Suprapubic skin (tissue), 4 donors: ENCODE data around the gene VARS1. TPM values are rescaled to one million over a fixed set of nuclear protein-coding genes. Genes with fewer than 3 reads are reported as not detected.

Source experiments
- DNase-seq, 2 donors: peaks; one replicate each; pipeline ENCODE4 v3.0.0-alpha.2; 2019; ENCODE audit warnings: low spot score in 2 of 2
- H3K27ac ChIP-seq: fragments of 200-600 bp; sonication (generic); one replicate; pipeline ENCODE4 v1.5.1; 2019
- H3K27me3 ChIP-seq: fragments of 200-600 bp; sonication (generic); one replicate; pipeline ENCODE4 v1.5.1; 2019
- H3K36me3 ChIP-seq: fragments of 200-600 bp; sonication (generic); one replicate; pipeline ENCODE4 v1.5.1; 2019
- H3K4me1 ChIP-seq: fragments of 200-600 bp; sonication (generic); one replicate; pipeline ENCODE4 v1.5.1; 2019
- H3K4me3 ChIP-seq: fragments of 200-600 bp; sonication (generic); one replicate; pipeline ENCODE4 v1.5.1; 2019; ENCODE audit warnings: mild to moderate bottlenecking
- H3K9me3 ChIP-seq: fragments of 200-600 bp; sonication (generic); one replicate; pipeline ENCODE4 v1.5.1; 2019
- EP300 ChIP-seq: sonication (generic); formaldehyde crosslinking; IDR thresholded peaks from one replicate; pipeline ENCODE4 v1.6.1; 2017; ENCODE audit warnings: antibody characterized with exemption
- POLR2A ChIP-seq, 2 donors: fragments of 450-650 bp; IDR thresholded peaks; one replicate each; pipeline ENCODE4 v1.6.1; 2017; ENCODE audit warnings: antibody characterized with exemption in 2 of 2, mild to moderate bottlenecking in 2 of 2, moderate library complexity in 2 of 2
- POLR2AphosphoS5 ChIP-seq, 3 donors: sonication (generic); formaldehyde crosslinking; IDR thresholded peaks; one replicate each; pipeline ENCODE4 v1.6.1; 2017; ENCODE audit warnings: antibody characterized with exemption in 3 of 3
- WGBS: methylation state at CpG from one replicate; pipeline ENCODE4 v1.1.5; 2018; 5-methylcytosine and 5-hydroxymethylcytosine counted together
- total RNA-seq, 4 donors: library from RNA; depleted of rRNA; stranded (reverse); fragments of >200 nt; gene quantifications; one replicate each; pipeline ENCODE4 v1.1.0, GENCODE V29; 2016
- TF ChIP-seq, protein P1 (sequence below), 2 donors: fragments of 200-600 bp in 1 of 2; fragments of 450-650 bp in 1 of 2; sonication (generic) in 1 of 2; IDR thresholded peaks; one replicate each; pipeline ENCODE4 v1.5.1; 2016 to 2019; ENCODE audit warnings: antibody characterized with exemption in 2 of 2, mild to moderate bottlenecking in 1 of 2, moderate library complexity in 1 of 2

The VARS1 gene
- total RNA-seq, 4 donors from 2014 or later, result 48.8 to 60.0 (median 59.1) TPM

DNA sequence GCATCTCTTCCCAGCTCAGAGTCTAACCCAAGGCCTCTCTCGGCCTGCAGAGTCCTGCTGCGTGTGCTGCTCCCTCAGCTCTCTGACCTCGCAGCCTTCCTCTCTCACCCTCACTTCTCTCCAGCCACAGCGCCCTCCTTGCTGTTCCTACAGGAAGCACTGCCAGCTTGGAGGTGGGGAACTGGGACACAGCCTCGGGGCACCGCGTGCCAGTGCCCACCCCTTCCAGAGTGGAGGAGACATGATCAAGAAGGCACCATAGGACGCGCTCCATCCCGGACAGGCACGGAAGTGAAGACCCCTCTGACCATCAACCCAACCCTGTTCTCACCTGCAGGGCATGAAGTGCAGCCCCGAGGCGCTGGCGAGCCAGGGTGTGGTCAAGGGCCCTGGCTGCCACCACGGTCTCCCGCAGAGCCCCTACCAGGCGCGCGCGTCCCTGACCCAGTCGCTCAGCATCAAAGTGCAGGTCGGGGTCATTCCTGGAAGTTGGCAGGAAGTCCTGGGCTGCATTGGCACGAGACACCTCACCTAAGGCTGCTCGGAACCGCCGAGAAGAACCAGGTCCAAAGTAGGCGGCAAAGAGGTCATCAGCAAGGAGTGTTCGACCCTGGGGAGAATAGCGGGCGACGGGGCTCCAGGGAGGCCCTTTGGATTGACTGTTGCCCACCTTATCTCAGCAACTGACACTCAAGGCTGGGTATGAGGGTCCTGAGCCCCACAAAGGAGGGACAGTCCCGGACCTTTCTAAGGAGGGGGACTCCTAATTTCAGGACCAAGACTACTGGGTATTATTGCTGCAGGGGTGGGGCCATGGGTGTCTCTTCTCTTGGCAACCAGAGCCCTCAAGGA lies 19.7 kb downstream of the VARS1 start:
- H3K36me3 ChIP-seq, result peaks cover 24% of the 10 kb centered on the region

DNA sequence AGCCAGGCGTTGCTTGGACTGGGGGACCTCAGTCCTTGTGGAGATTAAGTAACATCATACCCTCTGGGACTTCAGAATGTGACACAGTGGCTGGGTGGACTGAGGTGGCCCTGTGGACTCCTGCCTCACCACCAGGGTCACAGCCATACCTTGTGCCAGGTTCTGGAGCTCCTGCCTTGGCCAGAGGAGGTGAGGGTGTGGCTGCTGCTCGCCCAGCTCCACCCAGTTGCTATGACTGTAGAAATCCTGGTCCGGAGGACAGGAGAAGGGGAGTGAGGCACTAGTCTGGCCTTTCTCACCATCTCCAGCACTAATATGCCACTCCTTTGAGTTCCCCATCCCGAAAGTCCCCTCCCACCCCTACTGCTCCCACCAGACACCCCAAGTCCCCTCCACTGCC lies 20.4 kb downstream of the VARS1 start:
- no peak for TF ChIP-seq POLR2A (IDR thresholded peaks at IDR 0.05)
- TF ChIP-seq, protein P1, sequence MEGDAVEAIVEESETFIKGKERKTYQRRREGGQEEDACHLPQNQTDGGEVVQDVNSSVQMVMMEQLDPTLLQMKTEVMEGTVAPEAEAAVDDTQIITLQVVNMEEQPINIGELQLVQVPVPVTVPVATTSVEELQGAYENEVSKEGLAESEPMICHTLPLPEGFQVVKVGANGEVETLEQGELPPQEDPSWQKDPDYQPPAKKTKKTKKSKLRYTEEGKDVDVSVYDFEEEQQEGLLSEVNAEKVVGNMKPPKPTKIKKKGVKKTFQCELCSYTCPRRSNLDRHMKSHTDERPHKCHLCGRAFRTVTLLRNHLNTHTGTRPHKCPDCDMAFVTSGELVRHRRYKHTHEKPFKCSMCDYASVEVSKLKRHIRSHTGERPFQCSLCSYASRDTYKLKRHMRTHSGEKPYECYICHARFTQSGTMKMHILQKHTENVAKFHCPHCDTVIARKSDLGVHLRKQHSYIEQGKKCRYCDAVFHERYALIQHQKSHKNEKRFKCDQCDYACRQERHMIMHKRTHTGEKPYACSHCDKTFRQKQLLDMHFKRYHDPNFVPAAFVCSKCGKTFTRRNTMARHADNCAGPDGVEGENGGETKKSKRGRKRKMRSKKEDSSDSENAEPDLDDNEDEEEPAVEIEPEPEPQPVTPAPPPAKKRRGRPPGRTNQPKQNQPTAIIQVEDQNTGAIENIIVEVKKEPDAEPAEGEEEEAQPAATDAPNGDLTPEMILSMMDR (IDR thresholded peaks at IDR 0.05), result no peak
- TF ChIP-seq POLR2AphosphoS5 (IDR thresholded peaks at IDR 0.05), result no peak
- TF ChIP-seq EP300, result no peak
- Histone ChIP-seq H3K36me3 (peaks cover 18% of the 10 kb centered on the region), H3K27ac (no peak overlapping the region), H3K27me3 (no peaks in the 10 kb centered on the region), H3K4me3 (no peak overlapping the region), H3K4me1 (peaks cover 24% of the 10 kb centered on the region), H3K9me3 (no peaks in the 10 kb centered on the region)
- 45% methylated on average over 4 of the region's 4 CpGs for WGBS
- no peak for DNase-seq

More for the DNA sequence above, 19.7 kb downstream of the VARS1 start:
- H3K9me3 ChIP-seq, result no peaks in the 10 kb centered on the region
- TF ChIP-seq POLR2AphosphoS5 (IDR thresholded peaks at IDR 0.05), result no peak
- no peak for TF ChIP-seq POLR2A (IDR thresholded peaks at IDR 0.05)
- no peaks in the 10 kb centered on the region for H3K27me3 ChIP-seq
- no peak for DNase-seq
- no peak overlapping the region for H3K4me3 ChIP-seq
- H3K4me1 ChIP-seq, result peaks cover 24% of the 10 kb centered on the region
- WGBS, result 89% methylated on average over 14 of the region's 32 CpGs
- peak overlapping the region; percentile 9 for H3K27ac ChIP-seq

DNA sequence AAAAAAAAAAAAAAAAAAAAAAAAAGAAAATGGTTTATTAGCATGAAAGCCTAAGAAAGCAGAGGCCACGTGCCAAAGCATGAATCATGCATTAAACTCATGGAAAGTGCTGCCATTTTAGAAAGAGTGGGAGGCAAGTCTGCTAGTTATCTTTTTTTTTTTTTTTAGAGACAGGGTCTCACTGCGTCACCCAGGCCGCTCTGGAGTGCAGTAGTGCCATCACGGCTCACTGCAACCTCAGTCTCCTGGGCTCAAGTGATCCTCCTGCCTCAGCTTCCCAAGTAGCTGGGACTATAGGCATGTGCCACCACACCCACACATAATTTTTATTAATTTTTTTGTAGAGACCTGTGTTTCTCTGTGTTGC lies 23.6 kb downstream of the VARS1 start:
- no peaks in the 10 kb centered on the region for H3K9me3 ChIP-seq
- WGBS, result 75% methylated on average over 4 of the region's 4 CpGs
- peaks cover 25% of the 10 kb centered on the region for H3K4me1 ChIP-seq
- TF ChIP-seq POLR2A (IDR thresholded peaks at IDR 0.05), result no peak
- TF ChIP-seq, protein P1 (IDR thresholded peaks at IDR 0.05), result no peak
- TF ChIP-seq EP300, result no peak
- no peak for TF ChIP-seq POLR2AphosphoS5 (IDR thresholded peaks at IDR 0.05)
- no peak overlapping the region for H3K27ac ChIP-seq
- DNase-seq, result no peak
- no peaks in the 10 kb centered on the region for H3K36me3 ChIP-seq
- no peaks in the 10 kb centered on the region for H3K27me3 ChIP-seq
- H3K4me3 ChIP-seq, result no peak overlapping the region

DNA sequence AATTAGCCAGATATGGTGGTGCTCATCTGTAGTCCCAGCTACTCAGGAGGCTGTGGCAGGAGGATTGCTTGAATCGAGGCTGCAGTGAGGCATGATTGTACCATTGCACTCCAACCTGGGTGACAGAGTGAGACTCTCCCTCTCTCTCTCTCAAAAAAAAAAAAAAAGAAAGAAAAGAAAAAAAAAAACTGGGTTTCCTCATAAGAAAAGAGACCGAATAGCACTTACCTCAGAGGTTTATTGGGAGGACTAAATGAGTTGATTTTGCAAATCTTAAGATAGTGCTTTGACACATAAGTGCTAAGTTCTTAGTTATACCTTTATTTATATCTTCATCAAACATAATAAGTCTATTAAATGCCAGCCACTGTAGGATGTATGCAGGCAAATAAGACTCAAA lies 24.7 kb downstream of the VARS1 start:
- H3K9me3 ChIP-seq, result no peaks in the 10 kb centered on the region
- no peaks in the 10 kb centered on the region for H3K27me3 ChIP-seq
- DNase-seq, result no peak
- peaks cover 19% of the 10 kb centered on the region for H3K4me1 ChIP-seq
- no peak overlapping the region for H3K27ac ChIP-seq
- no peak overlapping the region for H3K4me3 ChIP-seq
- TF ChIP-seq, protein P1 (IDR thresholded peaks at IDR 0.05), result no peak
- TF ChIP-seq POLR2AphosphoS5 (IDR thresholded peaks at IDR 0.05) (no peak), EP300 (no peak), POLR2A (IDR thresholded peaks at IDR 0.05) (no peak)
- 85% methylated on average over 2 of the region's 2 CpGs for WGBS
- H3K36me3 ChIP-seq, result no peaks in the 10 kb centered on the region

DNA sequence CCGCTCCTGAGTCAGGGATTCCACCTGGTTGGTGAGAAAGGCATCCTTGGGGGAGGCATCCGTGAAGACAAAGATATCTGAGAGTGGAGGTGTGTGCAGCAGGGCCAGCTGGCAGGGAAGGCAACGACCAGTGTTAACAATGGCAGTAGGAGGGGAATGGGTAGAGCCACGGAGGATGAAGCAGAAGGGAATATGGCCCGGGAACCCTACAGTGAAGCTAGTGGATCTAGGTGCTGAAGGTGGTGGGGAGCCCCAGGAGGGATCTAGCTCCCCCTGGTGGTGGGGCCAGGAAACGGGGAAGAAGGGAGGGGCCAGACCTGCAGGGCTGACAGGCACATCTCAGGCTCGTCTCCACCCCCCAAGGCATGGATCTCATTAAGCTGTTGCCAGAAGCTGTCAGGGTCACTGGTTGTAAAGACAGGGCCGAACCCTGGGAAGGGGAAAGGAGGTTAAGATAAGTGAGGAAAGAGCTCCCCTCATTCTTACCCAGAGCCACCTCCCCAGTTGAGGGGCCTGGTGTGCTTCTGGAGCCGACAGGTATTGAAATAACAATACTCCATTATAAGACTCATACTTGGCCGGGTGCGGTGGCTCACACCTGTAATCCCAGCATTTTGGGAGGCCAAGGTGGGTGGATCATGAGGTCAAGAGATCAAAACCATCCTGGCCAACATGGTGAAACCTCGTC lies 25.7 kb downstream of the VARS1 start:
- Histone ChIP-seq H3K4me3 (no peak overlapping the region), H3K27ac (no peak overlapping the region), H3K27me3 (no peaks in the 10 kb centered on the region), H3K36me3 (no peaks in the 10 kb centered on the region), H3K9me3 (no peaks in the 10 kb centered on the region), H3K4me1 (peaks cover 12% of the 10 kb centered on the region)
- WGBS, result 54% methylated on average over 12 of the region's 12 CpGs
- DNase-seq, result no peak
- no peak for TF ChIP-seq EP300
- no peak for TF ChIP-seq POLR2AphosphoS5 (IDR thresholded peaks at IDR 0.05)
- TF ChIP-seq, protein P1 (IDR thresholded peaks at IDR 0.05), result peak; percentile 23 to 72
